ENCODE measurements around the gene MAN1A2.

DNA sequence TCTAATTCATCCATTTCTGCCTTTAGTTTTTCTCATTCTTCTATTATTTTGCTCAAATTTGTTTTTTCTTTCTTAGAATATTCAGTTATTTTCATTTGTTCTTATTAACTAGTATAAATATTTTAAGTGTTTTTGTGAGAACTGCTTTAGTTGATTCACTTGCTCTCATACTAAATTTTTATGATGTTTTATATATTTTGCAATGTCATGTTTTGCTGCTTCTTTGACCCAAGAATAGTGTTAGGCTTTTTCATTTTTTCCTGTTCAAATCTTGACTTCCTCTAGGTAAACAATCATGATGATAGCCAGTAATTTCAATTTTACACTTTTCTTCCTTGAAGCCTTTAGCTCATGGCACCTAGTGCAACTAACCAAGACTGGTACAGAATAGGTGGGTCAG is 45.2 kb downstream of the MAN1A2 start:
- TF ChIP-seq, protein P1, sequence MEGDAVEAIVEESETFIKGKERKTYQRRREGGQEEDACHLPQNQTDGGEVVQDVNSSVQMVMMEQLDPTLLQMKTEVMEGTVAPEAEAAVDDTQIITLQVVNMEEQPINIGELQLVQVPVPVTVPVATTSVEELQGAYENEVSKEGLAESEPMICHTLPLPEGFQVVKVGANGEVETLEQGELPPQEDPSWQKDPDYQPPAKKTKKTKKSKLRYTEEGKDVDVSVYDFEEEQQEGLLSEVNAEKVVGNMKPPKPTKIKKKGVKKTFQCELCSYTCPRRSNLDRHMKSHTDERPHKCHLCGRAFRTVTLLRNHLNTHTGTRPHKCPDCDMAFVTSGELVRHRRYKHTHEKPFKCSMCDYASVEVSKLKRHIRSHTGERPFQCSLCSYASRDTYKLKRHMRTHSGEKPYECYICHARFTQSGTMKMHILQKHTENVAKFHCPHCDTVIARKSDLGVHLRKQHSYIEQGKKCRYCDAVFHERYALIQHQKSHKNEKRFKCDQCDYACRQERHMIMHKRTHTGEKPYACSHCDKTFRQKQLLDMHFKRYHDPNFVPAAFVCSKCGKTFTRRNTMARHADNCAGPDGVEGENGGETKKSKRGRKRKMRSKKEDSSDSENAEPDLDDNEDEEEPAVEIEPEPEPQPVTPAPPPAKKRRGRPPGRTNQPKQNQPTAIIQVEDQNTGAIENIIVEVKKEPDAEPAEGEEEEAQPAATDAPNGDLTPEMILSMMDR (IDR thresholded peaks at IDR 0.05), result no peak
- TF ChIP-seq, protein P2, sequence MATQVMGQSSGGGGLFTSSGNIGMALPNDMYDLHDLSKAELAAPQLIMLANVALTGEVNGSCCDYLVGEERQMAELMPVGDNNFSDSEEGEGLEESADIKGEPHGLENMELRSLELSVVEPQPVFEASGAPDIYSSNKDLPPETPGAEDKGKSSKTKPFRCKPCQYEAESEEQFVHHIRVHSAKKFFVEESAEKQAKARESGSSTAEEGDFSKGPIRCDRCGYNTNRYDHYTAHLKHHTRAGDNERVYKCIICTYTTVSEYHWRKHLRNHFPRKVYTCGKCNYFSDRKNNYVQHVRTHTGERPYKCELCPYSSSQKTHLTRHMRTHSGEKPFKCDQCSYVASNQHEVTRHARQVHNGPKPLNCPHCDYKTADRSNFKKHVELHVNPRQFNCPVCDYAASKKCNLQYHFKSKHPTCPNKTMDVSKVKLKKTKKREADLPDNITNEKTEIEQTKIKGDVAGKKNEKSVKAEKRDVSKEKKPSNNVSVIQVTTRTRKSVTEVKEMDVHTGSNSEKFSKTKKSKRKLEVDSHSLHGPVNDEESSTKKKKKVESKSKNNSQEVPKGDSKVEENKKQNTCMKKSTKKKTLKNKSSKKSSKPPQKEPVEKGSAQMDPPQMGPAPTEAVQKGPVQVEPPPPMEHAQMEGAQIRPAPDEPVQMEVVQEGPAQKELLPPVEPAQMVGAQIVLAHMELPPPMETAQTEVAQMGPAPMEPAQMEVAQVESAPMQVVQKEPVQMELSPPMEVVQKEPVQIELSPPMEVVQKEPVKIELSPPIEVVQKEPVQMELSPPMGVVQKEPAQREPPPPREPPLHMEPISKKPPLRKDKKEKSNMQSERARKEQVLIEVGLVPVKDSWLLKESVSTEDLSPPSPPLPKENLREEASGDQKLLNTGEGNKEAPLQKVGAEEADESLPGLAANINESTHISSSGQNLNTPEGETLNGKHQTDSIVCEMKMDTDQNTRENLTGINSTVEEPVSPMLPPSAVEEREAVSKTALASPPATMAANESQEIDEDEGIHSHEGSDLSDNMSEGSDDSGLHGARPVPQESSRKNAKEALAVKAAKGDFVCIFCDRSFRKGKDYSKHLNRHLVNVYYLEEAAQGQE (IDR thresholded peaks at IDR 0.05; ENCODE audit: insufficient read depth in 1 of 2, low read depth in 2 of 2, low read length in 1 of 2), result no peak
- no peak for TF ChIP-seq SIN3A (IDR thresholded peaks at IDR 0.05; ENCODE audit: borderline replicate concordance, insufficient read depth, low read depth, low read length)
- TF ChIP-seq POLR2AphosphoS5 (IDR thresholded peaks at IDR 0.05; ENCODE audit: low read depth, low read length), result no peak

Data from Panc1 (cell line).